Suprapubic skin (tissue), 4 donors: ENCODE data around the gene ACOT7. TPM values are rescaled to one million over a fixed set of nuclear protein-coding genes. Genes with fewer than 3 reads are reported as not detected.

Experiments
- DNase-seq, 2 donors: peaks; one replicate each; pipeline ENCODE4 v3.0.0-alpha.2; 2019; ENCODE audit warnings: low spot score in 2 of 2
- H3K27ac ChIP-seq: fragments of 200-600 bp; sonication (generic); one replicate; pipeline ENCODE4 v1.5.1; 2019
- H3K27me3 ChIP-seq: fragments of 200-600 bp; sonication (generic); one replicate; pipeline ENCODE4 v1.5.1; 2019
- H3K36me3 ChIP-seq: fragments of 200-600 bp; sonication (generic); one replicate; pipeline ENCODE4 v1.5.1; 2019
- H3K4me1 ChIP-seq: fragments of 200-600 bp; sonication (generic); one replicate; pipeline ENCODE4 v1.5.1; 2019
- H3K4me3 ChIP-seq: fragments of 200-600 bp; sonication (generic); one replicate; pipeline ENCODE4 v1.5.1; 2019; ENCODE audit warnings: mild to moderate bottlenecking
- H3K9me3 ChIP-seq: fragments of 200-600 bp; sonication (generic); one replicate; pipeline ENCODE4 v1.5.1; 2019
- CTCF ChIP-seq, 2 donors: fragments of 200-600 bp in 1 of 2; fragments of 450-650 bp in 1 of 2; sonication (generic) in 1 of 2; IDR thresholded peaks; one replicate each; pipeline ENCODE4 v1.5.1; 2016 to 2019; ENCODE audit warnings: antibody characterized with exemption in 2 of 2, mild to moderate bottlenecking in 1 of 2, moderate library complexity in 1 of 2
- EP300 ChIP-seq: sonication (generic); formaldehyde crosslinking; IDR thresholded peaks from one replicate; pipeline ENCODE4 v1.6.1; 2017; ENCODE audit warnings: antibody characterized with exemption
- POLR2A ChIP-seq, 2 donors: fragments of 450-650 bp; IDR thresholded peaks; one replicate each; pipeline ENCODE4 v1.6.1; 2017; ENCODE audit warnings: antibody characterized with exemption in 2 of 2, mild to moderate bottlenecking in 2 of 2, moderate library complexity in 2 of 2
- POLR2AphosphoS5 ChIP-seq, 3 donors: sonication (generic); formaldehyde crosslinking; IDR thresholded peaks; one replicate each; pipeline ENCODE4 v1.6.1; 2017; ENCODE audit warnings: antibody characterized with exemption in 3 of 3
- WGBS: methylation state at CpG from one replicate; pipeline ENCODE4 v1.1.5; 2018; 5-methylcytosine and 5-hydroxymethylcytosine counted together
- total RNA-seq, 4 donors: library from RNA; depleted of rRNA; stranded (reverse); fragments of >200 nt; gene quantifications; one replicate each; pipeline ENCODE4 v1.1.0, GENCODE V29; 2016

The ACOT7 gene
- total RNA-seq, 4 donors from 2014 or later = 8.4 to 40.5 (median 26.7) TPM

GRCh38 chr1:6420454-6421042 is 27.0 kb upstream of the ACOT7 start:
- Histone ChIP-seq H3K27ac (peak overlapping the region; percentile 2), H3K27me3 (peaks cover 96% of the 10 kb centered on the region), H3K36me3 (no peaks in the 10 kb centered on the region), H3K9me3 (no peaks in the 10 kb centered on the region), H3K4me3 (peak overlapping the region; percentile 58), H3K4me1 (peaks cover 69% of the 10 kb centered on the region)
- DNase-seq = no peak
- TF ChIP-seq POLR2AphosphoS5 (IDR thresholded peaks at IDR 0.05) (no peak), CTCF (IDR thresholded peaks at IDR 0.05) (no peak), POLR2A (IDR thresholded peaks at IDR 0.05) (no peak), EP300 (no peak)
- 6% methylated on average over 18 of the region's 44 CpGs for WGBS

- no CpG with 5 or more reads among the region's 62 CpGs for WGBS
- Histone ChIP-seq H3K9me3 (no peaks in the 10 kb centered on the region), H3K4me1 (peaks cover 69% of the 10 kb centered on the region), H3K27ac (peak within 1 kb of the TSS; percentile 73), H3K27me3 (peaks cover 94% of the 10 kb centered on the region), H3K36me3 (no peaks in the 10 kb centered on the region), H3K4me3 (peak within 1 kb of the TSS; percentile 58)
- DNase-seq = no peak
- TF ChIP-seq EP300 = no peak
Measured at GRCh38 chr1:6419804-6420453, 26.4 kb upstream of the ACOT7 start, which contains the start of gene HES2. TSS of gene HES2 (minus strand) at chr1:6419919. CDS start at chr1:6419820, 99 bp downstream.

GRCh38 chr1:6419397-6419803 is 25.8 kb upstream of the ACOT7 start:
- peaks cover 69% of the 10 kb centered on the region for H3K4me1 ChIP-seq
- TF ChIP-seq CTCF (IDR thresholded peaks at IDR 0.05) = no peak
- TF ChIP-seq EP300 = no peak
- no peak for TF ChIP-seq POLR2A (IDR thresholded peaks at IDR 0.05)
- TF ChIP-seq POLR2AphosphoS5 (IDR thresholded peaks at IDR 0.05) = no peak
- no peak for DNase-seq
- H3K36me3 ChIP-seq = no peaks in the 10 kb centered on the region
- peak overlapping the region; percentile 58 for H3K4me3 ChIP-seq
- WGBS = 0% methylated on average over 3 of the region's 48 CpGs
- H3K27me3 ChIP-seq = peaks cover 94% of the 10 kb centered on the region
- H3K27ac ChIP-seq = peak overlapping the region; percentile 73
- no peaks in the 10 kb centered on the region for H3K9me3 ChIP-seq

- H3K4me1 ChIP-seq = peaks cover 69% of the 10 kb centered on the region
- H3K27ac ChIP-seq = peak overlapping the region; percentile 73
- no peak for TF ChIP-seq POLR2A (IDR thresholded peaks at IDR 0.05)
- TF ChIP-seq EP300 = no peak
- no peak for TF ChIP-seq CTCF (IDR thresholded peaks at IDR 0.05)
- TF ChIP-seq POLR2AphosphoS5 (IDR thresholded peaks at IDR 0.05) = no peak
- no peaks in the 10 kb centered on the region for H3K9me3 ChIP-seq
- no peaks in the 10 kb centered on the region for H3K36me3 ChIP-seq
- H3K27me3 ChIP-seq = peaks cover 93% of the 10 kb centered on the region
- WGBS = 0% methylated on average over 4 of the region's 69 CpGs
- DNase-seq = no peak
- H3K4me3 ChIP-seq = peak overlapping the region; percentile 58
Measured at GRCh38 chr1:6418668-6419396, 25.3 kb upstream of the ACOT7 start.

- peaks cover 62% of the 10 kb centered on the region for H3K4me1 ChIP-seq
- peak overlapping the region; percentile 58 for H3K4me3 ChIP-seq
Measured at GRCh38 chr1:6417961-6418667, 24.5 kb upstream of the ACOT7 start.

More at GRCh38 chr1:6417961-6418667, 24.5 kb upstream of the ACOT7 start:
- TF ChIP-seq EP300 (no peak), CTCF (IDR thresholded peaks at IDR 0.05) (no peak)
- WGBS = 76% methylated on average over 3 of the region's 8 CpGs
- no peak for DNase-seq
- Histone ChIP-seq H3K36me3 (no peaks in the 10 kb centered on the region), H3K27ac (no peak overlapping the region), H3K9me3 (no peaks in the 10 kb centered on the region), H3K27me3 (peaks cover 92% of the 10 kb centered on the region)
